Peyer's patch (tissue), 4 donors: ENCODE measurements around the gene PRSS36.

Experiments used
- POLR2A ChIP-seq, 2 donors: fragments of 450-650 bp; IDR thresholded peaks; one replicate each; pipeline ENCODE4 v1.5.1; 2017; ENCODE audit warnings: antibody characterized with exemption in 2 of 2, mild to moderate bottlenecking in 2 of 2, moderate library complexity in 2 of 2
- TF ChIP-seq, protein P1 (sequence below), 6 experiments: fragments of 450-650 bp in 4 of 6; fragments of 200-600 bp in 2 of 6; sonication (generic) in 1 of 6; IDR thresholded peaks; one replicate each; pipeline ENCODE4 v1.5.1; 2017 to 2019; ENCODE audit warnings: antibody characterized with exemption in 6 of 6, mild to moderate bottlenecking in 3 of 6, moderate library complexity in 1 of 6

DNA sequence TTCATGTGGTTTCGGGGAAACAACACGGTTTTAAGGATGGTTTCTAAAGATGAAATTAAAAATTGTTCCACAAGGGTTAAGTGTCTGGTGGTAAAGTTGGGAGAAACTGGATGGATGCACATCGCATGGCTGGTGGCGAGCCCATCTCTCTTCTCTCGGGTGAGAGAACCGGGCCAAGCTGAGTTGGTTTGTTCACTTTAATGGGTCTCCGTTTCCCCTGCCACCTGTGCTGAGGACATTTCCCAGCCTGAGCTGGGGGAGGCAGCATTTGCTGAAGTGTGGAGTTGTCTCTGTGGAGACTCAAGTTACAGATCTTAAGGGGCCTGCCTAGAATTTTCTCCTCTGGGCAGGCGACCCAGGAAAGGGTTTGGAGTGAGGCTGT lies 37.9 kb upstream of the PRSS36 start:
- TF ChIP-seq, protein P1, sequence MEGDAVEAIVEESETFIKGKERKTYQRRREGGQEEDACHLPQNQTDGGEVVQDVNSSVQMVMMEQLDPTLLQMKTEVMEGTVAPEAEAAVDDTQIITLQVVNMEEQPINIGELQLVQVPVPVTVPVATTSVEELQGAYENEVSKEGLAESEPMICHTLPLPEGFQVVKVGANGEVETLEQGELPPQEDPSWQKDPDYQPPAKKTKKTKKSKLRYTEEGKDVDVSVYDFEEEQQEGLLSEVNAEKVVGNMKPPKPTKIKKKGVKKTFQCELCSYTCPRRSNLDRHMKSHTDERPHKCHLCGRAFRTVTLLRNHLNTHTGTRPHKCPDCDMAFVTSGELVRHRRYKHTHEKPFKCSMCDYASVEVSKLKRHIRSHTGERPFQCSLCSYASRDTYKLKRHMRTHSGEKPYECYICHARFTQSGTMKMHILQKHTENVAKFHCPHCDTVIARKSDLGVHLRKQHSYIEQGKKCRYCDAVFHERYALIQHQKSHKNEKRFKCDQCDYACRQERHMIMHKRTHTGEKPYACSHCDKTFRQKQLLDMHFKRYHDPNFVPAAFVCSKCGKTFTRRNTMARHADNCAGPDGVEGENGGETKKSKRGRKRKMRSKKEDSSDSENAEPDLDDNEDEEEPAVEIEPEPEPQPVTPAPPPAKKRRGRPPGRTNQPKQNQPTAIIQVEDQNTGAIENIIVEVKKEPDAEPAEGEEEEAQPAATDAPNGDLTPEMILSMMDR (IDR thresholded peaks at IDR 0.05), result no peak
- no peak for TF ChIP-seq POLR2A (IDR thresholded peaks at IDR 0.05)
